GM12873 (cell line): ENCODE data around the gene SEPTIN10.

ENCODE experiments used
- CTCF ChIP-seq: IDR thresholded peaks from 2 replicates; pipeline ENCODE4 v1.5.1; 2012; ENCODE audit warnings: low read depth, mild to moderate bottlenecking, moderate library complexity, low read length, control low read depth; ENCODE audit not compliant: insufficient read depth; ENCODE audit errors: missing control alignments

SEPTIN10 gene

GRCh38 chr2:109494351-109494750, 119.4 kb downstream of the SEPTIN10 start:
- TF ChIP-seq CTCF = no peak

GRCh38 chr2:109493176-109493935, 120.4 kb downstream of the SEPTIN10 start:
- TF ChIP-seq CTCF = no peak
